A549 (cell line): ENCODE measurements around the gene FOXP1. TPM values are rescaled to one million over a fixed set of nuclear protein-coding genes. Genes with fewer than 3 reads are reported as not detected.
A peak's percentile ranks its signal among the peaks of the same experiment; 100 is the strongest.

Experiments
- ATAC-seq, 2 experiments: fragments of 200-7000 bp in 1 of 2; fragments of >200 bp in 1 of 2; cut with Nextera tagmentation in 1 of 2; cut with Tn5 transposase in 1 of 2; 3 replicates each; pipeline versions ENCODE4 v1.8.0 to v1.9.1; 2018 to 2020; ENCODE audit warnings: mild to moderate bottlenecking in 1 of 2, moderate library complexity in 1 of 2
- CTCF ChIA-PET: fragments of 300-600 bp; sonication (Branson Sonifier 250); formaldehyde crosslinking; extraction: SDS; loops from one replicate; lab custom pipeline; 2021; ENCODE audit warnings: antibody characterized with exemption, inconsistent platforms; lab: Yijun Ruan, JAX
- POLR2A ChIA-PET: fragments of 350-600 bp; formaldehyde crosslinking; extraction: SDS; loops from one replicate; lab custom pipeline; 2021; ENCODE audit warnings: antibody characterized with exemption, inconsistent platforms; lab: Yijun Ruan, JAX
- DNase-seq, 2 experiments: peaks; one replicate each; pipeline versions ENCODE4 v3.0.0 to v3.0.0-alpha.2; 2011 to 2016; ENCODE audit warnings: low read depth in 1 of 2, low spot score in 1 of 2
- FAIRE-seq: peaks from 2 replicates; lab custom pipeline; 2011; peaks lifted over from hg19 to GRCh38; lab: Jason Lieb, UNC
- H3K27ac ChIP-seq, 2 experiments: fragments of >200 bp; sonication (Bioruptor Twin); formaldehyde crosslinking; 3 replicates each; pipeline ENCODE4 v1.5.1; 2016 to 2017
- H3K4me1 ChIP-seq: fragments of >200 bp; sonication (Bioruptor Twin); formaldehyde crosslinking; 3 replicates; pipeline ENCODE4 v1.6.1; 2016
- H3K4me2 ChIP-seq: fragments of >200 bp; sonication (Bioruptor Twin); formaldehyde crosslinking; 3 replicates; pipeline ENCODE4 v1.6.1; 2016
- H3K4me3 ChIP-seq: fragments of >200 bp; sonication (Bioruptor Twin); formaldehyde crosslinking; 3 replicates; pipeline ENCODE4 v1.5.1; 2016
- H3K9me3 ChIP-seq: fragments of >200 bp; sonication (Bioruptor Twin); formaldehyde crosslinking; 3 replicates; pipeline ENCODE4 v1.6.1; 2016
- CBX2 ChIP-seq: fragments of 200-600 bp; sonication (generic); IDR thresholded peaks from 2 replicates; pipeline ENCODE4 v1.6.1; 2016; ENCODE audit warnings: low read depth, mild to moderate bottlenecking, borderline replicate concordance
- CEBPB ChIP-seq, 2 experiments: fragments of >200 bp in 1 of 2; sonication (Bioruptor Twin) in 1 of 2; formaldehyde crosslinking in 1 of 2; IDR thresholded peaks; 2 replicates each; pipeline ENCODE4 v1.6.1; 2012 to 2016
- CHD2 ChIP-seq: fragments of 150-350 bp; IDR thresholded peaks from 2 replicates; pipeline ENCODE4 v1.6.1; 2014; ENCODE audit warnings: low read length; ENCODE audit not compliant: partially characterized antibody
- EHF ChIP-seq: fragments of 250-450 bp; sonication (Bioruptor Pico); IDR thresholded peaks from 2 replicates; pipeline ENCODE4 v1.5.0; 2020; ENCODE audit warnings: mild to moderate bottlenecking
- FOSB ChIP-seq: fragments of 250-450 bp; sonication (Bioruptor Pico); IDR thresholded peaks from 2 replicates; pipeline ENCODE4 v1.5.0; 2020; ENCODE audit warnings: mild to moderate bottlenecking, moderate library complexity
- FOSL2 ChIP-seq, 2 experiments: fragments of 450-650 bp in 1 of 2; fragments of >200 bp in 1 of 2; sonication (Bioruptor Twin) in 1 of 2; formaldehyde crosslinking; IDR thresholded peaks; 2 replicates each; pipeline versions ENCODE4 v1.5.0 to v1.6.1; 2016 to 2020; ENCODE audit warnings: mild to moderate bottlenecking in 1 of 2, moderate library complexity in 1 of 2
- GATA3 ChIP-seq: IDR thresholded peaks from 2 replicates; pipeline ENCODE4 v1.6.1; 2012; ENCODE audit warnings: borderline replicate concordance
- HOXB13 ChIP-seq: fragments of 250-450 bp; sonication (Bioruptor Pico); IDR thresholded peaks from 2 replicates; pipeline ENCODE4 v1.5.0; 2020; ENCODE audit warnings: low read depth, mild to moderate bottlenecking, moderate library complexity
- JUN ChIP-seq, 2 experiments: fragments of >200 bp; sonication (Bioruptor Twin); formaldehyde crosslinking; IDR thresholded peaks; 2 replicates in 1 of 2; 3 replicates in 1 of 2; pipeline ENCODE4 v1.6.1; 2016 to 2017
- JUNB ChIP-seq: fragments of >200 bp; sonication (Bioruptor Twin); formaldehyde crosslinking; IDR thresholded peaks from 2 replicates; pipeline ENCODE4 v1.6.1; 2016
- KDM1A ChIP-seq: fragments of 200-600 bp; sonication (generic); IDR thresholded peaks from 2 replicates; pipeline ENCODE4 v1.6.1; 2016; ENCODE audit warnings: low read depth, mild to moderate bottlenecking
- MAFK ChIP-seq: fragments of 450-650 bp; IDR thresholded peaks from 2 replicates; pipeline ENCODE4 v1.6.1; 2014; ENCODE audit not compliant: partially characterized antibody
- MAZ ChIP-seq: fragments of 150-350 bp; IDR thresholded peaks from 2 replicates; pipeline ENCODE4 v1.6.1; 2014; ENCODE audit warnings: antibody characterized with exemption, low read depth, low read length, borderline replicate concordance
- MYC ChIP-seq: IDR thresholded peaks from 2 replicates; pipeline ENCODE4 v1.6.1; 2012; ENCODE audit warnings: mild to moderate bottlenecking, inconsistent platforms, low read length, improper control_type of control experiment, borderline replicate concordance
- NPAS2 ChIP-seq: fragments of 250-450 bp; sonication (Bioruptor Pico); IDR thresholded peaks from 2 replicates; pipeline ENCODE4 v1.8.0; 2022; ENCODE audit warnings: mild to moderate bottlenecking, moderate library complexity, borderline replicate concordance
- RARB ChIP-seq: fragments of 250-450 bp; sonication (Bioruptor Pico); IDR thresholded peaks from 2 replicates; pipeline ENCODE4 v1.8.0; 2021; ENCODE audit warnings: mild to moderate bottlenecking, moderate library complexity
- RCOR1 ChIP-seq: fragments of 150-350 bp; IDR thresholded peaks from 2 replicates; pipeline ENCODE4 v1.6.1; 2014; ENCODE audit warnings: antibody characterized with exemption, low read length, low read depth
- REST ChIP-seq: fragments of 200-600 bp; sonication (generic); IDR thresholded peaks from 2 replicates; pipeline ENCODE4 v1.6.1; 2016; ENCODE audit warnings: antibody characterized with exemption, mild to moderate bottlenecking, moderate library complexity
- RNF2 ChIP-seq: fragments of 200-600 bp; sonication (generic); IDR thresholded peaks from 2 replicates; pipeline ENCODE4 v1.6.1; 2016; ENCODE audit warnings: low read depth, mild to moderate bottlenecking, antibody characterized with exemption, moderate library complexity, borderline replicate concordance
- SMC3 ChIP-seq: fragments of >200 bp; sonication (Bioruptor Twin); formaldehyde crosslinking; IDR thresholded peaks from 3 replicates; pipeline ENCODE4 v1.6.1; 2018; ENCODE audit warnings: inconsistent platforms
- ZC3H11A ChIP-seq: fragments of 450-650 bp; IDR thresholded peaks from 2 replicates; pipeline ENCODE4 v1.6.1; 2014; ENCODE audit warnings: antibody characterized with exemption, mild to moderate bottlenecking
- ZSCAN20 ChIP-seq: fragments of 250-450 bp; sonication (Bioruptor Pico); IDR thresholded peaks from 2 replicates; pipeline ENCODE4 v1.8.0; 2022; ENCODE audit warnings: mild to moderate bottlenecking, moderate library complexity
- WGBS: methylation state at CpG from one replicate; pipeline ENCODE4 v1.1.6; 2017; ENCODE audit errors: missing lambda C conversion rate; 5-methylcytosine and 5-hydroxymethylcytosine counted together
- polyA plus RNA-seq, 4 experiments: library from polyadenylated mRNA; depleted of rRNA in 3 of 4; stranded (reverse); fragments of >200 nt; fragmentation: RNase III in 1 of 4; extraction: RNeasy Plus Mini Kit Qiagen cat#74134 plus additional on column Dnase treatment in 1 of 4; gene quantifications; 2 replicates in 3 of 4; 3 replicates in 1 of 4; pipeline ENCODE4 v1.2.3, GENCODE V29; 2011 to 2017
- TF ChIP-seq, protein P1 (sequence below): IDR thresholded peaks from 2 replicates; pipeline ENCODE4 v1.6.1; 2012
- TF ChIP-seq, protein P2 (sequence below): IDR thresholded peaks from 2 replicates; pipeline ENCODE4 v1.6.1; 2012
- TF ChIP-seq, protein P3 (sequence below): fragments of >200 bp; sonication (Bioruptor Twin); formaldehyde crosslinking; IDR thresholded peaks from 3 replicates; pipeline ENCODE4 v1.5.1; 2016

FOXP1 gene
- polyA plus RNA-seq, 2 of the 4 experiments (the other 2 are of a cell fraction) = 12.8 to 13.9 TPM

- Histone ChIP-seq H3K27ac (peak overlapping the region in 1 of 2 experiments; percentile 65; a peak in 3 of 6 replicates), H3K4me1 (peaks cover 65% of the 10 kb centered on the region), H3K9me3 (no peaks in the 10 kb centered on the region), H3K4me3 (no peak overlapping the region), H3K4me2 (peak overlapping the region; percentile 65)
- ChIA-PET POLR2A (no interaction called here), CTCF (interaction anchor here (1.0 to 2.2 kb wide), 4 partner anchors 10 to 593 kb away, joined by 3 to 10 read pairs (median 4); no protein-coding TSS in a partner anchor)
- FAIRE-seq (no peak), DNase-seq (no peak), ATAC-seq (peak; percentile 19 to 53; a peak in 3 of 6 replicates)
- WGBS = 71% methylated on average over 5 of the region's 5 CpGs
- no peak for TF ChIP-seq CHD2
- TF ChIP-seq MYC = no peak
- no peak for TF ChIP-seq ZC3H11A
- no peak for TF ChIP-seq JUN (IDR thresholded peaks at IDR 0.05)
- no peak for TF ChIP-seq ZSCAN20 (CRISPR knock-in tag)
- TF ChIP-seq FOSB (CRISPR knock-in tag) = no peak
- no peak for TF ChIP-seq MAFK
- no peak for TF ChIP-seq RARB
- TF ChIP-seq RCOR1 = no peak
- TF ChIP-seq KDM1A = no peak
- no peak for TF ChIP-seq JUNB
- TF ChIP-seq SMC3 = no peak
- TF ChIP-seq GATA3 = no peak
- TF ChIP-seq CEBPB (IDR thresholded peaks at IDR 0.05) = no peak
- no peak for TF ChIP-seq EHF (CRISPR knock-in tag)
- TF ChIP-seq, all 56 proteins: peak for 0
Observed at GRCh38 chr3:71056327-71056726, 527.2 kb downstream of the FOXP1 start.

- peak; percentile 32 for FAIRE-seq
- H3K4me3 ChIP-seq = no peak overlapping the region
- ATAC-seq = no peak; a peak in 1 of 6 replicates
- TF ChIP-seq CEBPB (IDR thresholded peaks at IDR 0.05) = peak; percentile 88 to 92
- peak; percentile 23; the same call in 1 of the 2 replicates for TF ChIP-seq JUNB
- no peak for TF ChIP-seq GATA3
- no peak for TF ChIP-seq FOSL2 (IDR thresholded peaks at IDR 0.05)
- TF ChIP-seq FOSL2 (CRISPR knock-in tag; IDR thresholded peaks at IDR 0.05) = peak; percentile 22; the same call in 1 of the 2 replicates
- TF ChIP-seq CBX2 = no peak
- TF ChIP-seq JUN (IDR thresholded peaks at IDR 0.05) = no peak
- TF ChIP-seq, all 56 proteins: peak for 3
- DNase-seq = peak in 1 of 2 experiments; percentile 20
- H3K27ac ChIP-seq = peak overlapping the region in 1 of 2 experiments; percentile 65; a peak in 3 of 6 replicates
- peaks cover 67% of the 10 kb centered on the region for H3K4me1 ChIP-seq
- ChIA-PET CTCF (interaction anchor here (2.2 kb wide), 1 partner anchor 14 kb away, joined by 10 read pairs; no protein-coding TSS in a partner anchor), POLR2A (no interaction called here)
- H3K9me3 ChIP-seq = no peaks in the 10 kb centered on the region
- WGBS = 46% methylated on average over 11 of the region's 11 CpGs
- peak overlapping the region; percentile 65 for H3K4me2 ChIP-seq
Observed at GRCh38 chr3:71055257-71056001, 528.1 kb downstream of the FOXP1 start.

DNA sequence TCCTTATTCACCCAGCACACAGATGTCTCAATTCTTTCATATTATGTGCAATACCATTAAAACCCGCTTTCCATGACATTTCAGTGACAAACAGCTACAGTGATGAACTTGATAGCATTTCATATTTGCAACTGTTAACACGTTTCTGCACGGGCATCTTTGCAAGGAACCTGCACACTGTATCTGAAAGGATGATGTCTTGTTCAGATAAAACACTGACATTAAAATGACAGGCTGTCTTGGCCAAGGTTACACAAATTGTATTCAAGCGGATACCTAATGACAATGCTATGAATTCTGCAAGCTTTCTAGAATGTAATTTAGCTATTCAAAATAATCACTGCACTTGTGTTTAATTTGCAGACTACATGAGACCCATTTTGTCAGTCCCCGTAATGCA lies 529.2 kb downstream of the FOXP1 start:
- ATAC-seq (no peak), DNase-seq (no peak), FAIRE-seq (no peak)
- no peak overlapping the region for H3K4me2 ChIP-seq
- no peak overlapping the region for H3K27ac ChIP-seq
- POLR2A ChIA-PET = no interaction called here
- no peaks in the 10 kb centered on the region for H3K9me3 ChIP-seq
- H3K4me3 ChIP-seq = no peak overlapping the region
- H3K4me1 ChIP-seq = peaks cover 73% of the 10 kb centered on the region
- CTCF ChIA-PET = no interaction called here
- WGBS = 94% methylated on average over 5 of the region's 5 CpGs
- TF ChIP-seq MAZ (no peak), RNF2 (no peak), CHD2 (no peak), NPAS2 (no peak), HOXB13 (CRISPR knock-in tag) (no peak), REST (no peak)
- TF ChIP-seq, protein P1, sequence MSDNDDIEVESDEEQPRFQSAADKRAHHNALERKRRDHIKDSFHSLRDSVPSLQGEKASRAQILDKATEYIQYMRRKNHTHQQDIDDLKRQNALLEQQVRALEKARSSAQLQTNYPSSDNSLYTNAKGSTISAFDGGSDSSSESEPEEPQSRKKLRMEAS = no peak
- TF ChIP-seq, protein P2, sequence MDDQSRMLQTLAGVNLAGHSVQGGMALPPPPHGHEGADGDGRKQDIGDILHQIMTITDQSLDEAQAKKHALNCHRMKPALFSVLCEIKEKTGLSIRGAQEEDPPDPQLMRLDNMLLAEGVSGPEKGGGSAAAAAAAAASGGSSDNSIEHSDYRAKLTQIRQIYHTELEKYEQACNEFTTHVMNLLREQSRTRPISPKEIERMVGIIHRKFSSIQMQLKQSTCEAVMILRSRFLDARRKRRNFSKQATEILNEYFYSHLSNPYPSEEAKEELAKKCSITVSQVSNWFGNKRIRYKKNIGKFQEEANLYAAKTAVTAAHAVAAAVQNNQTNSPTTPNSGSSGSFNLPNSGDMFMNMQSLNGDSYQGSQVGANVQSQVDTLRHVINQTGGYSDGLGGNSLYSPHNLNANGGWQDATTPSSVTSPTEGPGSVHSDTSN = no peak
- TF ChIP-seq, protein P3, sequence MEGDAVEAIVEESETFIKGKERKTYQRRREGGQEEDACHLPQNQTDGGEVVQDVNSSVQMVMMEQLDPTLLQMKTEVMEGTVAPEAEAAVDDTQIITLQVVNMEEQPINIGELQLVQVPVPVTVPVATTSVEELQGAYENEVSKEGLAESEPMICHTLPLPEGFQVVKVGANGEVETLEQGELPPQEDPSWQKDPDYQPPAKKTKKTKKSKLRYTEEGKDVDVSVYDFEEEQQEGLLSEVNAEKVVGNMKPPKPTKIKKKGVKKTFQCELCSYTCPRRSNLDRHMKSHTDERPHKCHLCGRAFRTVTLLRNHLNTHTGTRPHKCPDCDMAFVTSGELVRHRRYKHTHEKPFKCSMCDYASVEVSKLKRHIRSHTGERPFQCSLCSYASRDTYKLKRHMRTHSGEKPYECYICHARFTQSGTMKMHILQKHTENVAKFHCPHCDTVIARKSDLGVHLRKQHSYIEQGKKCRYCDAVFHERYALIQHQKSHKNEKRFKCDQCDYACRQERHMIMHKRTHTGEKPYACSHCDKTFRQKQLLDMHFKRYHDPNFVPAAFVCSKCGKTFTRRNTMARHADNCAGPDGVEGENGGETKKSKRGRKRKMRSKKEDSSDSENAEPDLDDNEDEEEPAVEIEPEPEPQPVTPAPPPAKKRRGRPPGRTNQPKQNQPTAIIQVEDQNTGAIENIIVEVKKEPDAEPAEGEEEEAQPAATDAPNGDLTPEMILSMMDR = no peak
